ENCODE data around the gene PRMT9. TPM values are rescaled to one million over a fixed set of nuclear protein-coding genes. Genes with fewer than 3 reads are reported as not detected.

PRMT9 gene
- total RNA-seq, 1 experiment from 2014 or later: 10.5 TPM

- H3K27ac ChIP-seq (ENCODE audit: insufficient read length, low read depth, low read length): no peak overlapping the region
- H2BK15ac ChIP-seq (ENCODE audit: low read depth, low read length): no peak overlapping the region
- TF ChIP-seq CTCF (conservative IDR thresholded peaks at IDR 0.05): no peak
- H3K36me3 Mint-ChIP-seq (ENCODE audit: insufficient read depth in 1 of 3, low read depth in 3 of 3): peaks cover 27 to 42% (median 36%) of the 10 kb centered on the region in 3 experiments
- no peaks in the 10 kb centered on the region for H4K20me1 ChIP-seq (ENCODE audit: control insufficient read depth, insufficient read depth, insufficient read length)
- no peak overlapping the region for H2AK5ac ChIP-seq (ENCODE audit: insufficient read length, low read length)
- H3K4me2 ChIP-seq (ENCODE audit: insufficient read depth, insufficient read length, low read length): no peak overlapping the region
- no peak overlapping the region for H3T11ph ChIP-seq (ENCODE audit: low read length)
- no peaks in the 10 kb centered on the region for H3K9me3 ChIP-seq (ENCODE audit: control insufficient read depth, low read depth, low read length)
- H3K18ac ChIP-seq (ENCODE audit: insufficient read length, low read depth, low read length): no peak overlapping the region
- H3K4me3 Mint-ChIP-seq: no peak overlapping the region
- peaks cover 13 to 16% of the 10 kb centered on the region in 2 experiments for H3K4me1 Mint-ChIP-seq
- no peaks in the 10 kb centered on the region for H3K27me3 ChIP-seq (ENCODE audit: insufficient read depth, low read length)
- H2AFZ ChIP-seq (ENCODE audit: low read length): no peak overlapping the region
- no peaks in the 10 kb centered on the region for H3K79me1 ChIP-seq (ENCODE audit: insufficient read depth, low read depth, low read length, poor library complexity, severe bottlenecking)
- H4K5ac ChIP-seq (ENCODE audit: insufficient read length, low read depth, low read length): no peak overlapping the region
- no peaks in the 10 kb centered on the region for H3K4me1 ChIP-seq (ENCODE audit: insufficient read depth, low read length)
- H3K9ac ChIP-seq (ENCODE audit: extremely low read depth, insufficient read length, low read length): no peak overlapping the region
- H3K79me2 ChIP-seq (ENCODE audit: insufficient read depth, low read length): no peaks in the 10 kb centered on the region
- H4K91ac ChIP-seq (ENCODE audit: insufficient read length, low read depth, low read length): no peak overlapping the region
- H2BK20ac ChIP-seq (ENCODE audit: low read depth, low read length, poor library complexity, severe bottlenecking): no peak overlapping the region
- H3K23ac ChIP-seq (ENCODE audit: insufficient read length, low read depth, low read length): no peak overlapping the region
- 0 out of 5 replicates have a peak, but pooled peaks cover 0 to 2% of the 10 kb centered on the region in 2 experiments for H3K9me3 Mint-ChIP-seq
- no peak overlapping the region for H3K27ac Mint-ChIP-seq
- H3K56ac ChIP-seq (ENCODE audit: insufficient read length, low read depth, low read length): no peak overlapping the region
- H3K14ac ChIP-seq (ENCODE audit: insufficient read depth, low read length): no peak overlapping the region
- H2BK120ac ChIP-seq (ENCODE audit: low read depth, low read length, poor library complexity, severe bottlenecking): no peak overlapping the region
- H4K8ac ChIP-seq (replicated peaks; ENCODE audit: insufficient read length, low read depth, low read length): no peak overlapping the region
- no peak overlapping the region for H3K4ac ChIP-seq (ENCODE audit: low read depth, low read length)
- no peak for DNase-seq
- no peak overlapping the region for H2BK12ac ChIP-seq (ENCODE audit: insufficient read length, low read depth, low read length)
- H3K23me2 ChIP-seq (ENCODE audit: insufficient read length, low read depth, low read length, poor library complexity, severe bottlenecking): no peaks in the 10 kb centered on the region
- H3K27me3 Mint-ChIP-seq (ENCODE audit: low read depth): no peaks in the 10 kb centered on the region; the same call in 1 of the 2 replicates
- no peak overlapping the region for H2BK5ac ChIP-seq (ENCODE audit: insufficient read length, low read length)
These were observed 38.9 kb downstream of the PRMT9 start for GRCh38 chr4:147645099-147645498.

Data from H9 (cell line).